HG03378 (cell line): Measurements from ENCODE around the gene KLHL17.
"Not testable (repeated sequence)": the region's sequence is repeated elsewhere in the genome, so short reads cannot be mapped to it uniquely, and the experiment has no call there.

Source experiments
- ATAC-seq: cut with Tn5 transposase; IDR thresholded peaks from one replicate; pipeline ENCODE4 v1.9.1; 2021; ENCODE audit warnings: mild to moderate bottlenecking, moderate library complexity; ENCODE audit not compliant: unreplicated experiment

Gene KLHL17

DNA sequence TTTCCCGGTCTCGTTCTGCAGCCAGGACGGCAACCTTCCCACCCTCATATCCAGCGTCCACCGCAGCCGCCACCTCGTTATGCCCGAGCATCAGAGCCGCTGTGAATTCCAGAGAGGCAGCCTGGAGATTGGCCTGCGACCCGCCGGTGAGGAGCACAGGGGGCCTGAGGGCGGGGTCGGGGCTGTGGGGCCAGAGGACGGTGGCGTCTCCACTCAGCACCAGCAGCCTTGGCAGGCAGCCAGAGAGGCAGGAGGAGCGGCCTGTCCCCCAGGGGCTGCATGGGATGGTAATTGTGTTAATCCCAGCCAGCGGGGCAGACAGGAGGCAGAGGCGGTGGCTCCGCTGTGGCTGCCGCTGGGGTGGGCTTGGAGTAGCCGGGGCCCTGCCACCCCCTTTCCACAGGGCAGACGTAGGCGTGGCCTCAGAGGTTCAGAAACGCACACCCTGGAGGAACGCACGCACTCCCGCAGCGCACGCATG lies 24.6 kb upstream of the KLHL17 start:
- ATAC-seq, result no peak

DNA sequence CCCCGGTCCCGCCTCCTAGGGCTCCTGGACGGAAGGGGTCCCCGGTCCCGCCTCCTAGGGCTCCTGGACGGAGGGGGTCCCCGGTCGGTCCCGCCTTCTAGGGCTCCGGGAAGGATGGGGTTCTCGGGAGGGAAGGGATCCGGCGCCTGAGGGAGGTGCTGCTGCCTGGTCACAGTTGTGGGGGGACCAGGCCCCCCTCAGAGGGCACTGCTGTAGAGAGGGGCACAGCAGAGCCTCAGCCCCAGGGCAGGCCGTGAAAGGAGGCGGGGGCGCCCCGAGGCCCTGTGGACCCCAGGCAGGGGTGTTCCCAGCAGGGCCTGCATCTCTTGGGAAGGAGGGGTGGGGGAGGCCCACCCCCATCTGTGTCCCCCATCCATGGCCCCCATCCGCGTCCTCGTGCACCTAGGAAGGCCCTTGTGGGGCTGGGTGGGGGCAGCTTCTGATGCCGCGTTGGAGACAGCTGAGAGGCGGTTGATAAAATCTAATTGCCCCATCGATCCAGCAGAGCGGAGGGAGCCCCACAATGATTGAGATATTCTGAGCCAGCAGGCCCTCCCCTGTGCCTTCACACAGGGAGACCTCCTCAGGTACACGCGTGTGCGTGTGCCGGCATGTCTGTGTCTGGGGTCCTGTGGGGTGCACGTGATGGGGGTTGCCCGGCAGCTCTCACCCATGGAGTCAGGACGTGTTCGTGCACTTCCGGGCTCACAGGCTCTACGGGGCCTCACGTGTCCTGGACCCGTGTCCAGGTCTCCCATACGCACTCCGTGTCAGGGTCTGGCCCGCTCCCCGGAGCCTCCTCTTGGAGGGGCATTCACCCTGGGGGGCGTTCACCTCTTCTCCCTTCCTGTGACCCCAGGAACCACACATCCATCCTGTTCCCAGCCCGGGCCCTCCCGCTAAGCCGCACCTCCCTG lies 23.8 kb upstream of the KLHL17 start:
- no peak for ATAC-seq

DNA sequence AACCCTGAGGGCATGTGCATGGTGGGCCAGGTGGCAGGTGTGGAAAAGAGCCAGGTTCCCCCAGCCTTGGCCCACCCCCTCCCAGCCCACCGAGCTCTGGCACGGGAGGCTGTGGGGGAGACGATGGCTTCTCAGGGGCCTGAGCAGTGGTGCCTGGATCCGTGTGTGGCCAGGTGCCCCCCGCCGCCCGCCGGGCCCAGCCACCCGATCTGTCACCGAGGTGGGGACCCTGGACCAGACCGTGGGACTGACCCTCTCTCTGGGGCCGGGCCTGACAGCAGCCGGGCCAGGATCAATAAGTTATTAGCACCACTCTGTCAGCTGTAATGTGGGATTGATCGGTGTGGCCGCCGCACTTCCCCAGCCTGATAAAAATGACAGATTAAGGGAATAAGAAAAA lies 22.9 kb upstream of the KLHL17 start:
- ATAC-seq, result no peak

DNA sequence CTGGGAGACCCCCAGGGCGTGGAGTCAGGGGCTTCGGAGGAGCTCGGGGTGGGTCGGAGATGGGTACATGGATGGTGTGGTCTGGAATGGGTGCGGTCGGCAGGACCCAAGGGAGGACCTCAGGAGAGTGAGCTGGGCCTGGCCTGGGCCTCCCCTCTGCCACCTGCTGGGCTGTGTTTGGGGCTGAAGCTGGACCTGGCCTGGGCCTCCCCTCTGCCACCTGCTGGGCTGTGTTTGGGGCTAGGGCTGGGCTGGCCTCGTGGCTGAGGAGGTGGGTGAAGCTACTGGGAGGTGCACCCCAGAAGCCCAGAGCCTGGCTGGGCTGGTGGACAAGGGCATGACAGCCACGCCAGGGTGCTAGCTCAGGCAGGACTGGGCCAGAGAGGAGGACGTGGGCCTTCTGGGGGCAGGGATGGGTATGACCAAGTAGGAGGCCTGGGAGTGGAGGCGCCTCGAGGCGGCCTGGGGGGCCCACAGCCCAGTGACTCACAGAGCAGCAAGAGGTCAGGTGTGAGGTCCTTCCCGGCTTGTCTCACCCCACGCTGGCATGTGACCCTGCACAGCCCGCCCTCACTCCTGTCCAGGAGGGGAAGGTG lies 22.2 kb upstream of the KLHL17 start:
- no peak for ATAC-seq

DNA sequence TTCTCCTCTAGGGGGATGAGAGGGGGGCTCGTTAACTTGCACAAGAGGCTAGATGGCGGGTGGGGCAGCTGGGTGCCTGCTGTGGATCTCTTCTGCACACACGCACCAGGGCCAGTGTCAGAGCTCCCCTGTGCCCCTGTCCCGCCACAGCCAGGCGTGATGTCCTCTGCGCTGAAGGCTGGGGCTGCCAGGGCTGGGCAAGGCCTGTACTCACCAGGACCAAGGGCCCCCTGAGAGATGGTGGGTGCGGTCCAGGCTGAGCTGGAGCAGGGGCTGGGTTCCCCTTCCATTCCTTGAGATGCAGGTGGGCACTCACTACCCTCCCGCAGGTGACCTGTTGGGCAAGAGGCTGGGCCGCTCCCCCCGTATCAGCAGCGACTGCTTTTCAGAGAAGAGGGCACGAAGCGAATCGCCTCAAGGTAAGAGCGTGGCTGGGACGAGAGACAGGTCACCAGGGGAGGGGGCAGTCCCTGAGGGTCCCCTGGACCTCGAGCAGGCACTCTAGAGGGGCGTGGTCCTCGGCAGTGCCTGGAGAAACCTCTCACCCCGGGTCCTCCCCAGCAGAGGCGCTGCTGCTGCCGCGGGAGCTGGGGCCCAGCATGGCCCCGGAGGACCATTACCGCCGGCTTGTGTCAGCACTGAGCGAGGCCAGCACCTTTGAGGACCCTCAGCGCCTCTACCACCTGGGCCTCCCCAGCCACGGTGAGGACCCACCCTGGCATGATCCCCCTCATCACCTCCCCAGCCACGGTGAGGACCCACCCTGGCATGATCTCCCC lies 21.5 kb upstream of the KLHL17 start:
- ATAC-seq, result no peak

DNA sequence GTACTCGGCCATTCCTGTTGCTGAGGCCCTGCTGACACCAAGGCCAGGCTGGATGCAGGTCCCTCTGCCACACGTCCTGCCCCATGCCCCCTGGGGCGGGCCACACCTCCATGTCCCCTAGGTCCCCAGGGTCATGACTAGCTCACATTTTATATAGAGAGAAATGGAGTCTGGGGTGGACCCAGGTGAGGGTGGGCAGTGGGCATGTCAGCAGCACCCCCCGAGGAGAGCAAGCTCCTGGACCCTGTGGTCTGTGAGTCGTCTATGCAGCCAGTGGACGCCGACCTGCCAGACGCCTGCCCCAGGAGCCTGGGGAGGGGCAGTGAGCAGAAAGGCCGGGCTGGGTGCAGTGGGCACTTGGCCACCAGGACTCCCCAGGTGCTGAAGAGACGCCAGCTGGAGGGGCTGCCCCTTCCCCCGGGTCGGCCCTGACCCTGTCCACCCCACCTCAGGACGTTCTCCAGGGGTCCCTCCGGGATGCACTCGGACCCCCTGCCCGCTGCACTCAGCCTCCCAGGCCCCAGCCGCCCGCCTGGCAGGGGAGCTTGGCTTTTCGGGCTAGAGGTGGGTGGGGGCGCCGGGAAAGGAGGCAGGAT lies 20.8 kb upstream of the KLHL17 start:
- ATAC-seq, result no peak

DNA sequence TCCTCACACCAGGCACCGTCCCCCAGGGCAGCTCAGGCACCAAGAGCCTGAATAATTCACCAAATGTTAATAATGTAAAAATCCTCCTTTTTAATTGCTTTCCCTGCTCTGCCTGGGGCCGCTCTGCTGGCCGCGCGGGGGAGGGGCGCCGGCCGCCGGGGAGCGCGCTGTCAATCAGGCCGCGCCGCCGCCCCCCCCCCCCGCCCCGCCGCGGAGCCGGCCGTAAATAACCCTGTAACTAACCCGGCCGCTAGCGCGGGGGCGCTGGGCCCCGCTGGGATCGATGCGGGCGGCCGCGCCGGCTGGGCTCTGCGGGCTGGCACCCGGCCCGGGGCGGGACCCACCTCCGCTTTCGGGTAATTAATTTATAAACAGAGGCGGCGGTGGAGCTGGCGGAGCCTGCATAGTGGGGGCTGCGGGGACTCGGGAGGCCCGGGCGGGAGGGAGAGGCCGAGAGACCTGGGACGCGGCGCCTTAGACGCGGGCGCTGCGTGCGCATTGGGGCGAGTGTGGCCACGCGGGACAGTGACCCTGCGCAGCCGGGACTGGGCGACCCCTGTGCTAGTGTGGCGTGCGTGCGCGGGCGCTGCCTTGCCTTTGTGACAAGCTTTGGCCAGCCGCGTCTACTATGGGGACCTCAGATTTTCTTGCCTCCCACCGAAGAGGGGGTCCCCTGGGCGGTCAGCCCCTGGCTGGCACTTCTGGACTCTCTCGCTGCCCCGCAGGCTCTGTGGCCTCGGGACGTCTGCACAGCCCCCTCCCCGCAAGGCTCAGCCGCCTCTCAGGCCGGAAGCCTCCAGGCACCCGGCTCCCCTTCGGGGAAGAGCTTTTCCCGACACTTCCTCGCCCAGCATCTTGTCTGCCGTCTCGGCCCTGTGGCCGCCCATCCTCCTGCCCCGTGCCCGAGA lies 20.0 kb upstream of the KLHL17 start:
- no peak for ATAC-seq

DNA sequence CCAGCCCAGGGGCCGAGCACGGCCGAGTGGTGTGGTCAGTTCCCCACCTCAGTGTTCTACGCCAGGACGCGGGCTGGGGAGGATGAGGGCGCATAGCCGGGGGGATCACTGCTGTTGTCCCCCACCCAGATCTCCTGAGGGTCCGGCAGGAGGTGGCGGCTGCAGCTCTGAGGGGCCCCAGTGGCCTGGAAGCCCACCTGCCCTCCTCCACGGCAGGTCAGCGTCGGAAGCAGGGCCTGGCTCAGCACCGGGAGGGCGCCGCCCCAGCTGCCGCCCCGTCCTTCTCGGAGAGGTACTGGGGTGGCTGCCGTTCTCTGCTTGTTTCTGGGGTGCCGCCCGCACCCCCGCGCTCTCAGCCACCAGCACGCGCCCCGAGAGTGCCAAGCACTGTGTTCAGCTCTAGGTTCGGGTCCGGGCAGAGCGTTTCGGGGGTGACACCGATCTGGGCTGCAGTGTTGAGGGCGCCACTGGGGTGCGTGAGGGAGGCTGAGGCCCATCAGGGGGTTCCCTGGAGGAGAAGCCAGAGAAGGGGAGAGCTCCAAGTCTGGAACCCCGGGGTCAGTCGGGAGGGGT lies 19.3 kb upstream of the KLHL17 start:
- no peak for ATAC-seq

DNA sequence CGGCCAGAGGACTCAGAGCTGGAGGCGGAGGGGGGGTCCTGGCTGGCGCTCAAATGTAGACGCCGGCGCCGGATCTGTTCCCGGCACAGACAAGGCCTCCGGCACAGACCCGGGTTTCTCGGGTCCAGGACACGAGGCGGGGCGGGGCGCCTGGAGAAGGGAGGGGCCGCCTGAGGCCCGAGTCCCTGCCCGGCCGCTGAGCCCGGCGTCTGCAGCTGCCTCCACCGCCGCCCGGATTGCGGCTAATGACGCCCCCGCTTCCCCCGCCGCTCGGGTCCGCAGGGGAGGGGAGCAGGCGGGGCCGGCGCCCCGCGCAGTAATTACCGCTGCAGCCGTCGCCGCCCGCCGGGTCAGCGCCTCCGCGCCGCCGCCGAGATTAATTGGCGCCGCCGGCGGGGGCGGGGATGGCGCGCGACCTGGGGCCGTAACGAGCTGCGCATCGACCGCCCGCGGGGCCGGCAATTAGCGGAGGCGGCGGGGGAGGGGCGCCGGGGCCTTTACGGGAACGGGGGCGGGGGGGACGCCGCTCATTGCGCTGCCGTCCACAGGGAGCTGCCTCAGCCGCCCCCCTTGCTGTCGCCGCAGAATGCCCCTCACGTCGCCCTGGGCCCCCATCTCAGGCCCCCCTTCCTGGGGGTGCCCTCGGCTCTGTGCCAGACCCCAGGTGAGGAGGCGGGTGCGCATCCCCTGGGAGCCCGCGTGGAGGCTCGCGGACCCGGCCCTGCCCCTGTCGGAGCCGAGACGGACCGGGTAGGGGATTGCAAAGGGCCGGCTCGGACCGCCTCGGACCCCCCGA lies 18.6 kb upstream of the KLHL17 start:
- ATAC-seq, result no peak

DNA sequence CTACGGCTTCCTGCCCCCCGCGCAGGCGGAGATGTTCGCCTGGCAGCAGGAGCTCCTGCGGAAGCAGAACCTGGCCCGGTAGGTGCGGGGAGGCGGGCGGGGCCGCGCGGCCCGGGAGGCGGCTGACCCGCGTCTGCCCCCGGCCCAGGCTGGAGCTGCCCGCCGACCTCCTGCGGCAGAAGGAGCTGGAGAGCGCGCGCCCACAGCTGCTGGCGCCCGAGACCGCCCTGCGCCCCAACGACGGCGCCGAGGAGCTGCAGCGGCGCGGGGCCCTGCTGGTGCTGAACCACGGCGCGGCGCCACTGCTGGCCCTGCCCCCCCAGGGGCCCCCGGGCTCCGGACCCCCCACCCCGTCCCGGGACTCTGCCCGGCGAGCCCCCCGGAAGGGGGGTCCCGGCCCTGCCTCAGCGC lies 18.0 kb upstream of the KLHL17 start:
- ATAC-seq, result no peak

DNA sequence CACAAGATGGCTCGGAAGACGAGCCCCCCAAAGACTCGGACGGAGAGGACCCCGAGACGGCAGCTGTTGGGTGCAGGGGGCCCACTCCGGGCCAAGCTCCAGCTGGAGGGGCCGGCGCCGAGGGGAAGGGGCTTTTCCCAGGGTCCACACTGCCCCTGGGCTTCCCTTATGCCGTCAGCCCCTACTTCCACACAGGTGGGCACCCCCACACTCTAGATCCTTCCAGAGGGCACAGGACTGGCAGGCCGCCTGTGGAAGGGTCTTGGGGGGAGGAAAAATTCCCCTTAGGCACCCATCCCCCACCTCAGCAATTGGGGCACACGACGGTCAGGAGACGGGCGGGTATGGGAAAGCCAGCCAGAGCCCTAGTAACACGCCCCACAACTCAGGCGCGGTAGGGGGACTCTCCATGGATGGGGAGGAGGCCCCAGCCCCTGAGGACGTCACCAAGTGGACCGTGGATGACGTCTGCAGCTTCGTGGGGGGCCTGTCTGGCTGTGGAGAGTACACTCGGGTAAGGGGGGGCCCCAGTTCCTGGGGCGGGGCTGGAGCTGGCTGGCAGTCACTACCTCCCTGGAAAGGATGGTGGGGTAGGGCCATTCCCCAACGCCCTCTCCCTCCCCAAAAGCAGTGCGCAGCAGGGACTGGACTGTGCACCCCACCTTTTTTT lies 17.4 kb upstream of the KLHL17 start:
- no peak for ATAC-seq

DNA sequence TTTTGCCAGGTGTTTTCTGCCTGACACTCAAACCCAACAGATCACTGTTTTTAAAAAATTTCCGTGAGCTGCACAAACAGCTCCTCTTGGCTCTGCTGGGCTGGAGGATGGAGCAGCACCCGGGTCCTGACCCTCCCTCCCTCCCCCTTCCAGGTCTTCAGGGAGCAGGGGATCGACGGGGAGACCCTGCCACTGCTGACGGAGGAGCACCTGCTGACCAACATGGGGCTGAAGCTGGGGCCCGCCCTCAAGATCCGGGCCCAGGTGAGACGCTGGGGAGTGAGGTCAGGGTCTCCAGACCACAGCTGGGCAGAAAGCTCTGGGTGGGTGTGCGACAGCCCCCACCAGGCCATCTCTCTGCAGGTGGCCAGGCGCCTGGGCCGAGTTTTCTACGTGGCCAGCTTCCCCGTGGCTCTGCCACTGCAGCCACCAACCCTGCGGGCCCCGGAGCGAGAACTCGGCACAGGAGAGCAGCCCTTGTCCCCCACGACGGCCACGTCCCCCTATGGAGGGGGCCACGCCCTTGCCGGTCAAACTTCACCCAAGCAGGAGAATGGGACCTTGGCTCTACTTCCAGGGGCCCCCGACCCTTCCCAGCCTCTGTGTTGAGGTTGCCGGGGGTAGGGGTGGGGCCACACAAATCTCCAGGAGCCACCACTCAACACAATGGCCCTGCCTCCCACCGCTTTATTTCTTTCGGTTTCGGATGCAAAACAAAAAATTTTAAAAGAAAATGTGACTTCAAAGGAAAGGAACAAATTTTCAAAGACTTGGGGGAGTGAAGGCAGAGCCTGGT lies 16.6 kb upstream of the KLHL17 start:
- no peak for ATAC-seq

DNA sequence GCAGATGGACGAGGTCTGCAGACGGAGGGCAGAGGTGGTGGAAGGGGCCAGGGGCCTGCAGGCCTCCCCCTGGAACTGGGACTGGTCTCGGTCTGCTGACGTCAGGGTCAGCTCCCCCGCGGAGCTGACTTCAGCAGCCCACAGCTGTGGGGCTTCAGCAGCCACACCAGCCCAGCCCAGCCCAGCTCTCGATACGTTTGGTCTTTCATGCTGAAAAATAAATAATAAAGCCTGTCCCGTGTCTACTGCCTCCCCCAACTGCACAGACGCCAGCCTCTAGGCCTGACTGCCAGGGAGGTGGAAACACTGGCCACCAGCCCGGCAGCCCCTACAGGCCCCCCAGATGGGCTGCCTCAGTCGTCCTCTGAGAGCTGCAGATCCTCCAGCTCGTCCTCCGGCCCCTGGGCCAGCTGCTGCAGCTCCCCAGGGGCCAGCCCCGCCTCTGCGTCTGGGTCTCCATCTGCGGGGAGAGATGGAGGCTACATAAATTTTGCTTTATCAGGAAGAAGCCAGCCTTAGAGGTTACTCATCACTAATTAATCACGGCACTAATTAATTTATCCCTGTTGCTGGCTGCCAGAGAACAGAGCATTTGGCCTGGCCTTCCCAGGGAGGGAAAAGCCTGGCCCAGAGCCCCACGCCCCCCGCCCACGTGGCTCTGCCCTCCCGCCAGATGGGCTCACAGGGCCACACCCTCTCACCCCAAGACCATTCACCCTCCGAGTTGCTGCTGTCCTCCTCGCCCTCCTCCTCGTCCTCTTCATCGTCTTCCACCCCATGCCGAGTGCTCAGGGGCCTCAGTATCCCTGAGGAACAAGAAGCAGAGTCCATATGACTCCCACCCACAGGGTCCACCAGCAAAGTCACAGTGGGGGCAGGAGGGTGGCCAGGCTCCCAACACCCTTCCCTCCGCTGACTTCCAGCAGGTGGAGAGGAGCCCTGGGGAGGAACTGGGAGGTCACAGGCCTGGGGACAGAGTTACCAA lies 15.8 kb upstream of the KLHL17 start:
- no peak for ATAC-seq

DNA sequence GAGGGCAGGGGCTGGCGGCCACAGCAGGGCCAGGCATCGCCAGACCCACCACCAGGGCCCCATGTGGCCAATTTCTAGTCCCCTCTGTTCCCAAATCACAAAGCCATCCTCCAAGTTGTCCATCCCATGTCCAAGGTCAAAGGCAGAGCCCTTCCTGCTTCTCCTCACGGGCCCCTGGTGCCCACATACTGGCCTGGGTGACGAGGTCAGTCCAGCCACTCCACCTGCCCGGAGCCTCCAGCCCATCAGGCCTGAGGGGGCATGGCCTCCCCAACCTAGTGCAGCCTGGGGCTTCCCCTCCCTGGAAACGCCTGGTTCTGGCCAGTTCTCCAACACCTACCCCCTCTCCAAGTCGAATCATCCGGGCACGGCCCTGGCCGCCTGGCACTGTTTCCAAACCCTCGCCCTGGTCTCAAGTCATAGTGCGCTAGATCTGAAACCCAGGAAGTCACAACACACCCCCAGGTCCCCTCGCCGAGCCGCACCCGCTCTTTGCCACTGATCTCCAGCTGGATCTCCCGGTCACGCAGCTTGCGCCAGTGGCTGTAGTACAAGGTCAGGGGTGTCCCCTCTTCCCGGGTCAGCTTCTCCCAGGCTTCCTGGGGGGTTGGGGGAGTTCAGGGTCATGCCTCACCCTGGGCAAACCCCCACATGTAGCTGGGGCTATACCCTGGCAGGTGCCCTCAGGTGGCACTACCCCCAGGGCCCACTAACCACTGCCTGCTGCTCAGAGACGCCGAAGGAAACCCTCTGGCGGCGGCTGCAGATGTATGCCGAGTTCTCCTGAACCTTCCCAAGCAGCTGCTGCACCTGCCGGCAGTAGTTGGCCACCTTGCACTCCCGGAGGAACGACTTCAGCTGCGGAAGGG lies 14.5 kb upstream of the KLHL17 start:
- ATAC-seq, result no peak

DNA sequence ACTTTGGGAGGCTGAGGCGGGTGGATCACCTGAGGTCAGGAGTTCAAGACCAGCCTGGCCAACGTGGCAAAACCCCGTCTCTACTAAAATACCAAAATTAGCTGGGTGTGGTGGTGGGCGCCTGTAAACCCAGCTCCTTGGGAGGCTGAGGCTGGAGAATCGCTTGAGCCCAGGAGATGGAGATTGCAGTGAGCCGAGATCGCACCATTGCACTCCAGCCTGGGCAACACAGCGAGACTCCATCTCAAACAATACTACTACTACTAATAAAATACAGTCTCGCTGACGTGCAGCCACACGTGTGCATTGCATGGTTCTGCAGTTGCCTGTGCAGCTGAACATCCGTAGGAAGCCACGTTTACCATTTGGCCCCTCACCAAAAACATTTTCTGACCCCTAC lies 13.6 kb upstream of the KLHL17 start:
- ATAC-seq, result not testable (repeated sequence)

DNA sequence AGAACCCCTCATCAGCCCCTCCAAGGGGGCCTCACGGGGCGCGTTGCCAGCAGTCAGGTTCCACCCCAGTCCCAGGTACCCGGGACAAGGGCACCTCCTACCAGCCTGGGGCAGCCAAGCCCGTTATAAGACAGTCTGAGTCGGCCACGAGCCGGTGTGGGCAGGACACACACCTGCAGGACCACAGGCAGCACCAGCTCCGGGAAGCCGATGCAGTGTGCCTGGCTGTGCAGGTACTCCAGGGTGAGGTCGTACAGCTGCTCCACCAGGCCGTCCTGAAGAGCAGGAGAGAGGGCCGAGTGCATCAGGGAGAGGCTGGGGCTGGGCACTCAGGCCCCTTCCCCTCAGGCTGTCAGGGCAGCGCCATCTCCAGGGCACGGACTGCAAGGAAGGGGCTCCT lies 12.4 kb upstream of the KLHL17 start:
- no peak for ATAC-seq
